A549 (cell line): ENCODE measurements around the gene ADGRL3.

Experiments
- EHF ChIP-seq: fragments of 250-450 bp; sonication (Bioruptor Pico); IDR thresholded peaks from 2 replicates; pipeline ENCODE4 v1.5.0; 2020; ENCODE audit warnings: mild to moderate bottlenecking
- EP300 ChIP-seq, 2 experiments: fragments of >200 bp; sonication (Bioruptor Twin); formaldehyde crosslinking; IDR thresholded peaks; 2 replicates in 1 of 2; 3 replicates in 1 of 2; pipeline ENCODE4 v1.6.1; 2016 to 2017
- HDAC2 ChIP-seq: fragments of 200-600 bp; sonication (generic); IDR thresholded peaks from 2 replicates; pipeline ENCODE4 v1.6.1; 2016
- MYC ChIP-seq: IDR thresholded peaks from 2 replicates; pipeline ENCODE4 v1.6.1; 2012; ENCODE audit warnings: mild to moderate bottlenecking, inconsistent platforms, low read length, improper control_type of control experiment, borderline replicate concordance
- RCOR1 ChIP-seq: fragments of 150-350 bp; IDR thresholded peaks from 2 replicates; pipeline ENCODE4 v1.6.1; 2014; ENCODE audit warnings: antibody characterized with exemption, low read length, low read depth
- RFX5 ChIP-seq: fragments of 450-650 bp; IDR thresholded peaks from 2 replicates; pipeline ENCODE4 v1.7.1; 2014; ENCODE audit warnings: antibody characterized with exemption, mild to moderate bottlenecking, moderate library complexity
- TF ChIP-seq, protein P1 (sequence below): fragments of >200 bp; sonication (Bioruptor Twin); formaldehyde crosslinking; IDR thresholded peaks from 3 replicates; pipeline ENCODE4 v1.5.1; 2016
- TF ChIP-seq, protein P2 (sequence below): fragments of 200-600 bp; sonication (generic); IDR thresholded peaks from 2 replicates; pipeline ENCODE4 v1.6.1; 2016; ENCODE audit warnings: antibody characterized with exemption, mild to moderate bottlenecking, moderate library complexity

DNA sequence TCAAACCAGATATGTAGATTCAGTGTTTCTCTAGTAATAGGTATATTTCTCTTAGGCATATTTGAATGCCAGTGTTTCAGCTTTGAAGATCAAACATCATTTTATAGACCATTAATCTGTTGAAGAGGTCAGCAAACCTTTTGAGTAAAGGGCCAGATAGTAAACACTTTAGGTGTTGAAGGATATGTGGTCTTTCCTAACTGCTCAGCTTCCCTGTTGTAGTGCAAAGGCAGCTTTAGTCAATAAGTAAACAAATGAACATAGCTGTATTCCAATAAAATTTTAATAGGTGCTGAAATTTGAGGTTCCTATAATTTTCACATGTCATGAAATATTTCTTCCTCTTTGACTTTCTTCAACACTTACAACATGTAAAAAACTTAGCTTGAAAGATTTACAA is 201.6 kb downstream of the ADGRL3 start:
- TF ChIP-seq RFX5 (no peak), MYC (no peak), HDAC2 (no peak), EHF (CRISPR knock-in tag) (no peak), EP300 (IDR thresholded peaks at IDR 0.05) (no peak), RCOR1 (no peak)
- TF ChIP-seq, protein P1, sequence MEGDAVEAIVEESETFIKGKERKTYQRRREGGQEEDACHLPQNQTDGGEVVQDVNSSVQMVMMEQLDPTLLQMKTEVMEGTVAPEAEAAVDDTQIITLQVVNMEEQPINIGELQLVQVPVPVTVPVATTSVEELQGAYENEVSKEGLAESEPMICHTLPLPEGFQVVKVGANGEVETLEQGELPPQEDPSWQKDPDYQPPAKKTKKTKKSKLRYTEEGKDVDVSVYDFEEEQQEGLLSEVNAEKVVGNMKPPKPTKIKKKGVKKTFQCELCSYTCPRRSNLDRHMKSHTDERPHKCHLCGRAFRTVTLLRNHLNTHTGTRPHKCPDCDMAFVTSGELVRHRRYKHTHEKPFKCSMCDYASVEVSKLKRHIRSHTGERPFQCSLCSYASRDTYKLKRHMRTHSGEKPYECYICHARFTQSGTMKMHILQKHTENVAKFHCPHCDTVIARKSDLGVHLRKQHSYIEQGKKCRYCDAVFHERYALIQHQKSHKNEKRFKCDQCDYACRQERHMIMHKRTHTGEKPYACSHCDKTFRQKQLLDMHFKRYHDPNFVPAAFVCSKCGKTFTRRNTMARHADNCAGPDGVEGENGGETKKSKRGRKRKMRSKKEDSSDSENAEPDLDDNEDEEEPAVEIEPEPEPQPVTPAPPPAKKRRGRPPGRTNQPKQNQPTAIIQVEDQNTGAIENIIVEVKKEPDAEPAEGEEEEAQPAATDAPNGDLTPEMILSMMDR: no peak
- TF ChIP-seq, protein P2, sequence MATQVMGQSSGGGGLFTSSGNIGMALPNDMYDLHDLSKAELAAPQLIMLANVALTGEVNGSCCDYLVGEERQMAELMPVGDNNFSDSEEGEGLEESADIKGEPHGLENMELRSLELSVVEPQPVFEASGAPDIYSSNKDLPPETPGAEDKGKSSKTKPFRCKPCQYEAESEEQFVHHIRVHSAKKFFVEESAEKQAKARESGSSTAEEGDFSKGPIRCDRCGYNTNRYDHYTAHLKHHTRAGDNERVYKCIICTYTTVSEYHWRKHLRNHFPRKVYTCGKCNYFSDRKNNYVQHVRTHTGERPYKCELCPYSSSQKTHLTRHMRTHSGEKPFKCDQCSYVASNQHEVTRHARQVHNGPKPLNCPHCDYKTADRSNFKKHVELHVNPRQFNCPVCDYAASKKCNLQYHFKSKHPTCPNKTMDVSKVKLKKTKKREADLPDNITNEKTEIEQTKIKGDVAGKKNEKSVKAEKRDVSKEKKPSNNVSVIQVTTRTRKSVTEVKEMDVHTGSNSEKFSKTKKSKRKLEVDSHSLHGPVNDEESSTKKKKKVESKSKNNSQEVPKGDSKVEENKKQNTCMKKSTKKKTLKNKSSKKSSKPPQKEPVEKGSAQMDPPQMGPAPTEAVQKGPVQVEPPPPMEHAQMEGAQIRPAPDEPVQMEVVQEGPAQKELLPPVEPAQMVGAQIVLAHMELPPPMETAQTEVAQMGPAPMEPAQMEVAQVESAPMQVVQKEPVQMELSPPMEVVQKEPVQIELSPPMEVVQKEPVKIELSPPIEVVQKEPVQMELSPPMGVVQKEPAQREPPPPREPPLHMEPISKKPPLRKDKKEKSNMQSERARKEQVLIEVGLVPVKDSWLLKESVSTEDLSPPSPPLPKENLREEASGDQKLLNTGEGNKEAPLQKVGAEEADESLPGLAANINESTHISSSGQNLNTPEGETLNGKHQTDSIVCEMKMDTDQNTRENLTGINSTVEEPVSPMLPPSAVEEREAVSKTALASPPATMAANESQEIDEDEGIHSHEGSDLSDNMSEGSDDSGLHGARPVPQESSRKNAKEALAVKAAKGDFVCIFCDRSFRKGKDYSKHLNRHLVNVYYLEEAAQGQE: no peak
